GM12878 (cell line): ENCODE data around the gene PRORP. TPM values are rescaled to one million over a fixed set of nuclear protein-coding genes. Genes with fewer than 3 reads are reported as not detected.

Experiments
- ATAC-seq: fragments of 200-7000 bp; cut with Tn5 transposase; 3 replicates; pipeline ENCODE4 v1.9.1; 2020; ENCODE audit warnings: mild to moderate bottlenecking, moderate library complexity
- BruUV-seq: library from RNA; stranded (reverse); fragments of 400-500 nt; replicated peaks from 2 replicates; lab custom pipeline; 2021; lab: Mats Ljungman, UMichigan
- CTCF ChIA-PET: fragments of 300-600 bp; sonication (Branson Sonifier 250); formaldehyde crosslinking; extraction: SDS; loops from one replicate; lab custom pipeline; 2021; ENCODE audit warnings: inconsistent platforms; lab: Yijun Ruan, JAX
- POLR2A ChIA-PET: fragments of 350-600 bp; formaldehyde crosslinking; extraction: SDS; loops from one replicate; lab custom pipeline; 2021; ENCODE audit warnings: inconsistent platforms; lab: Charles Lee
- RAD21 ChIA-PET: fragments of 300-600 bp; sonication (Branson Sonifier 250); formaldehyde crosslinking; loops from one replicate; lab custom pipeline; 2023; ENCODE audit warnings: antibody characterized with exemption; ENCODE audit not compliant: unreplicated experiment; lab: Charles Lee
- SMC1A ChIA-PET: fragments of 300-600 bp; sonication (Branson Sonifier 250); formaldehyde crosslinking; loops from one replicate; lab custom pipeline; 2023; ENCODE audit not compliant: unreplicated experiment, uncharacterized antibody; lab: Charles Lee
- DNase-seq: peaks from one replicate; pipeline ENCODE4 v3.0.0-alpha.2; 2011; ENCODE audit warnings: low read depth, low spot score
- FAIRE-seq: peaks from 3 replicates; lab custom pipeline; 2011; peaks lifted over from hg19 to GRCh38; lab: Jason Lieb, UNC
- H2AFZ ChIP-seq: 2 replicates; pipeline ENCODE4 v1.6.0; 2011; ENCODE audit warnings: low read depth, low read length, control low read depth; ENCODE audit not compliant: control insufficient read depth
- H3K27ac ChIP-seq: 2 replicates; pipeline ENCODE4 v1.5.1; 2011; ENCODE audit warnings: control low read depth; ENCODE audit not compliant: control insufficient read depth, insufficient read depth
- H3K27me3 ChIP-seq, 2 experiments: replicated peaks in 1 of 2; 2 replicates each; pipeline versions ENCODE4 v1.6.0 to v1.6.1; 2011; ENCODE audit warnings: low read length in 1 of 2; ENCODE audit not compliant: control insufficient read depth in 2 of 2, insufficient read depth in 2 of 2
- H3K36me3 ChIP-seq, 2 experiments: 2 replicates each; pipeline ENCODE4 v1.5.1; 2011; ENCODE audit warnings: low read length in 1 of 2; ENCODE audit not compliant: control insufficient read depth in 2 of 2, insufficient read depth in 2 of 2
- H3K4me1 ChIP-seq: 2 replicates; pipeline ENCODE4 v1.6.1; 2011; ENCODE audit warnings: mild to moderate bottlenecking, low read length, moderate library complexity, mixed read lengths; ENCODE audit not compliant: control insufficient read depth, insufficient read depth
- H3K4me2 ChIP-seq: 2 replicates; pipeline ENCODE4 v1.6.0; 2011; ENCODE audit warnings: control low read depth; ENCODE audit not compliant: control insufficient read depth, insufficient read depth
- H3K4me3 ChIP-seq: fragments of 200-600 bp; sonication (generic); 2 replicates; pipeline ENCODE4 v1.5.1; 2016
- H3K79me2 ChIP-seq: 2 replicates; pipeline ENCODE4 v1.6.0; 2011; ENCODE audit warnings: low read length; ENCODE audit not compliant: control insufficient read depth, insufficient read depth
- H3K9ac ChIP-seq: 2 replicates; pipeline ENCODE4 v1.8.0; 2011; ENCODE audit warnings: low read length, control low read depth, mixed read lengths; ENCODE audit not compliant: control insufficient read depth, insufficient read depth
- H3K9me3 ChIP-seq: replicated peaks from 3 replicates; pipeline ENCODE4 v1.5.1; 2011; ENCODE audit warnings: mild to moderate bottlenecking, low read length; ENCODE audit not compliant: control insufficient read depth, insufficient read depth
- H4K20me1 ChIP-seq: 2 replicates; pipeline ENCODE4 v1.6.0; 2011; ENCODE audit not compliant: control insufficient read depth, insufficient read depth
- ATF2 ChIP-seq: IDR thresholded peaks from 2 replicates; pipeline ENCODE4 v1.6.1; 2012; ENCODE audit warnings: low read length, inconsistent platforms
- BHLHE40 ChIP-seq, 2 experiments: fragments of 450-650 bp in 1 of 2; IDR thresholded peaks; 2 replicates each; pipeline ENCODE4 v1.6.1; 2011 to 2017; ENCODE audit warnings: low read depth in 2 of 2, borderline replicate concordance in 1 of 2, improper control_type of control experiment in 1 of 2, low read length in 1 of 2, mild to moderate bottlenecking in 1 of 2
- BRCA1 ChIP-seq: IDR thresholded peaks from 2 replicates; pipeline ENCODE4 v1.6.1; 2011; ENCODE audit warnings: low read depth, low read length, improper control_type of control experiment
- EED ChIP-seq: sonication (generic); IDR thresholded peaks from 2 replicates; pipeline ENCODE4 v1.6.1; 2016; ENCODE audit warnings: antibody characterized with exemption, low read depth
- GABPA ChIP-seq: IDR thresholded peaks from 2 replicates; pipeline ENCODE4 v1.6.1; 2014; ENCODE audit warnings: antibody characterized with exemption, low read depth, mild to moderate bottlenecking, inconsistent platforms
- JUNB ChIP-seq: IDR thresholded peaks from 2 replicates; pipeline ENCODE4 v1.6.1; 2016; ENCODE audit warnings: antibody characterized with exemption, mild to moderate bottlenecking
- MAX ChIP-seq: IDR thresholded peaks from 2 replicates; pipeline ENCODE4 v1.6.1; 2012; ENCODE audit warnings: low read depth, low read length, improper control_type of control experiment
- NFXL1 ChIP-seq: fragments of 450-650 bp; IDR thresholded peaks from 2 replicates; pipeline ENCODE4 v1.6.1; 2017; ENCODE audit warnings: antibody characterized with exemption, mild to moderate bottlenecking, borderline replicate concordance
- NRF1 ChIP-seq: conservative IDR thresholded peaks from 2 replicates; pipeline ENCODE4 v1.6.1; 2011; ENCODE audit warnings: mild to moderate bottlenecking, low read depth, low read length, improper control_type of control experiment
- RUNX3 ChIP-seq: IDR thresholded peaks from 2 replicates; pipeline ENCODE4 v1.6.1; 2012; ENCODE audit warnings: low read length, inconsistent platforms
- SMARCA5 ChIP-seq: fragments of 450-650 bp; IDR thresholded peaks from 2 replicates; pipeline ENCODE4 v1.6.1; 2017; ENCODE audit warnings: mild to moderate bottlenecking
- ZNF384 ChIP-seq: IDR thresholded peaks from 2 replicates; pipeline ENCODE4 v1.6.1; 2012; ENCODE audit warnings: low read depth, mild to moderate bottlenecking, low read length, improper control_type of control experiment, borderline replicate concordance
- WGBS: methylation state at CpG from one replicate; pipeline ENCODE4 v1.1.6; 2016; ENCODE audit warnings: low lambda C conversion rate; ENCODE audit not compliant: insufficient replicate concordance, insufficient coverage; ENCODE audit errors: missing lambda C conversion rate; 5-methylcytosine and 5-hydroxymethylcytosine counted together
- in situ Hi-C: fragments of 300-500 bp; cut with MboI; formaldehyde crosslinking; loops from 9 replicates; pipeline ENCODE4 v1.14.3; 2018; ENCODE audit warnings: mixed read lengths
- intact Hi-C: fragments of 100-400 bp; cut with micrococcal nuclease; formaldehyde crosslinking; loops from one replicate; pipeline ENCODE4 v1.14.2; 2022; ENCODE audit not compliant: unreplicated experiment
- polyA plus RNA-seq, 11 experiments: library from polyadenylated mRNA; depleted of rRNA in 4 of 11; unstranded in 6 of 11; stranded (reverse) in 5 of 11; fragments of >200 nt; fragmentation: Nextera tagmentation in 4 of 11; fragmentation: Illumina TruSeq in 1 of 11; extraction: Ambion mirVana in 4 of 11; extraction: Trizol in 1 of 11; gene quantifications; 1 replicate in 1 of 11; 2 replicates in 10 of 11; pipeline versions ENCODE4 v1.2.1 to v1.2.3, GENCODE V29; 2011 to 2016; ENCODE audit warnings: inconsistent platforms in 2 of 11, missing spikeins in 2 of 11, low read depth in 1 of 11
- total RNA-seq, 4 experiments: library from RNA; depleted of rRNA in 3 of 4; stranded (reverse); fragments of >200 nt in 3 of 4; fragmentation: Illumina TruSeq in 1 of 4; extraction: Trizol in 1 of 4; gene quantifications; 2 replicates each; pipeline versions ENCODE4 v1.2.1 to v1.2.3, GENCODE V29; 2013 to 2021
- TF ChIP-seq, protein P1 (sequence below): fragments of 450-650 bp; IDR thresholded peaks from 2 replicates; pipeline ENCODE4 v1.6.1; 2017; ENCODE audit warnings: mild to moderate bottlenecking, moderate library complexity

PRORP gene
- total and polyA plus RNA-seq, 10 of the 15 experiments (the other 5 are each of a cell fraction or from before 2014, with no cell fraction given): 38.8 to 61.3 (median 46.7) TPM

DNA sequence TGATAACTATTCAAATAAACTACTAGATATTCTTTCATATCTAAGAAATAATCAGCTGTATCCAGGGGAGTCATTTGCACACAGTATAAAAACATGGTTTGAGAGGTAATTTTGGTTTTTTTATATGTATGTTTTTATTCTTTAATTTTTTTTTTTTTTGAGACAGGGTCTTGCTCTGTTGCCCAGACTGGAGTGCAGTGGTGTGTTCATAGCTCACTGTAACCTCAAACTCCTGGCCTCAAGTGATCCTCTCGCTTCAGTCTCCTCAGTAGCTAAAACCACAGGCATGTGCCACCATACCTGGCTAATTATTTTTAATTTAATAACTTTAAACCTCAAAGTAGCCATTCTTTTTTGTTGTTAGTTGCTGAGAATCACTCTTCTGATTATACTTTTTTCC is 1.8 kb downstream of the PRORP start:
- H3K9me3 ChIP-seq: no peaks in the 10 kb centered on the region
- H3K4me1 ChIP-seq: 0 out of 2 replicates have a peak, but pooled peaks cover 2% of the 10 kb centered on the region
- FAIRE-seq: no peak
- ChIA-PET SMC1A (interaction anchor here (0.6 to 1.7 kb wide), 12 partner anchors 11 to 289 kb away, joined by 3 to 7 read pairs (median 4); partner anchors contain the start of gene SRP54), CTCF (interaction anchor here (0.8 to 4.5 kb wide), 7 partner anchors 11 to 691 kb away, joined by 3 to 29 read pairs (median 3); no protein-coding TSS in a partner anchor)
- H3K4me3 ChIP-seq: peak overlapping the region; percentile 83
- in situ Hi-C loops: no loop called here
- H3K4me2 ChIP-seq: peak overlapping the region; percentile 98
- no peak overlapping the region for H3K9ac ChIP-seq
- WGBS: 100% methylated on average over 1 of the region's 1 CpG
- no peaks in the 10 kb centered on the region for H3K36me3 ChIP-seq
- H3K27ac ChIP-seq: no peak overlapping the region
- TF ChIP-seq, protein P1, sequence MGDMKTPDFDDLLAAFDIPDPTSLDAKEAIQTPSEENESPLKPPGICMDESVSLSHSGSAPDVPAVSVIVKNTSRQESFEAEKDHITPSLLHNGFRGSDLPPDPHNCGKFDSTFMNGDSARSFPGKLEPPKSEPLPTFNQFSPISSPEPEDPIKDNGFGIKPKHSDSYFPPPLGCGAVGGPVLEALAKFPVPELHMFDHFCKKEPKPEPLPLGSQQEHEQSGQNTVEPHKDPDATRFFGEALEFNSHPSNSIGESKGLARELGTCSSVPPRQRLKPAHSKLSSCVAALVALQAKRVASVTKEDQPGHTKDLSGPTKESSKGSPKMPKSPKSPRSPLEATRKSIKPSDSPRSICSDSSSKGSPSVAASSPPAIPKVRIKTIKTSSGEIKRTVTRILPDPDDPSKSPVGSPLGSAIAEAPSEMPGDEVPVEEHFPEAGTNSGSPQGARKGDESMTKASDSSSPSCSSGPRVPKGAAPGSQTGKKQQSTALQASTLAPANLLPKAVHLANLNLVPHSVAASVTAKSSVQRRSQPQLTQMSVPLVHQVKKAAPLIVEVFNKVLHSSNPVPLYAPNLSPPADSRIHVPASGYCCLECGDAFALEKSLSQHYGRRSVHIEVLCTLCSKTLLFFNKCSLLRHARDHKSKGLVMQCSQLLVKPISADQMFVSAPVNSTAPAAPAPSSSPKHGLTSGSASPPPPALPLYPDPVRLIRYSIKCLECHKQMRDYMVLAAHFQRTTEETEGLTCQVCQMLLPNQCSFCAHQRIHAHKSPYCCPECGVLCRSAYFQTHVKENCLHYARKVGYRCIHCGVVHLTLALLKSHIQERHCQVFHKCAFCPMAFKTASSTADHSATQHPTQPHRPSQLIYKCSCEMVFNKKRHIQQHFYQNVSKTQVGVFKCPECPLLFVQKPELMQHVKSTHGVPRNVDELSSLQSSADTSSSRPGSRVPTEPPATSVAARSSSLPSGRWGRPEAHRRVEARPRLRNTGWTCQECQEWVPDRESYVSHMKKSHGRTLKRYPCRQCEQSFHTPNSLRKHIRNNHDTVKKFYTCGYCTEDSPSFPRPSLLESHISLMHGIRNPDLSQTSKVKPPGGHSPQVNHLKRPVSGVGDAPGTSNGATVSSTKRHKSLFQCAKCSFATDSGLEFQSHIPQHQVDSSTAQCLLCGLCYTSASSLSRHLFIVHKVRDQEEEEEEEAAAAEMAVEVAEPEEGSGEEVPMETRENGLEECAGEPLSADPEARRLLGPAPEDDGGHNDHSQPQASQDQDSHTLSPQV: no peak
- TF ChIP-seq BRCA1 (no peak), SMARCA5 (no peak), EED (no peak), ZNF384 (no peak), MAX (no peak), NFXL1 (no peak), NRF1 (no peak), ATF2 (no peak), JUNB (no peak), BHLHE40 (IDR thresholded peaks at IDR 0.05; ENCODE audit: borderline replicate concordance in 1 of 2, low read depth in 2 of 2, low read length in 1 of 2) (peak in 1 of 2 experiments; percentile 30; a peak in 1 of 4 replicates), RUNX3 (0 out of 2 replicates have a peak, but pooled peaks have one; percentile 27), GABPA (no peak)
- TF ChIP-seq, all 136 proteins: peak for 2
- ATAC-seq (no peak), DNase-seq (no peak)
- BruUV-seq: no TSS peak
- intact Hi-C loops: loop anchor here (5.0 kb wide), 2 partner anchors 163 to 252 kb away; no protein-coding TSS in a partner anchor
- Histone ChIP-seq H3K27me3 (no peaks in the 10 kb centered on the region), H2AFZ (no peak overlapping the region), H3K79me2 (peaks cover 26% of the 10 kb centered on the region), H4K20me1 (no peaks in the 10 kb centered on the region)
- ChIA-PET RAD21 (interaction anchor here (0.6 to 1.4 kb wide), 11 partner anchors 14 to 454 kb away, joined by 3 to 6 read pairs (median 3); partner anchors contain the start of gene NFKBIA), POLR2A (interaction anchor here (0.6 to 2.0 kb wide), 9 partner anchors 11 to 293 kb away, joined by 3 to 11 read pairs (median 6); partner anchors contain the start of genes FAM177A1 and SRP54)
